ENCODE results near the gene CERS4.
"Not testable (repeated sequence)": the region's sequence is repeated elsewhere in the genome, so short reads cannot be mapped to it uniquely, and the experiment has no call there.

CERS4 gene

GRCh38 chr19:8218127-8218526, 9.0 kb downstream of the CERS4 start:
- Mint-ChIP-seq H3K4me1 (peaks cover 27 to 49% of the 10 kb centered on the region in 2 donors), H3K27ac (peak overlapping the region; percentile 71)
- DNase-seq = not testable (repeated sequence)

GRCh38 chr19:8220481-8220880, 11.3 kb downstream of the CERS4 start:
- H3K27me3 Mint-ChIP-seq = no peaks in the 10 kb centered on the region
- H3K4me3 Mint-ChIP-seq = peak overlapping the region in 1 of 2 donors; percentile 19
- peaks cover 22 to 37% of the 10 kb centered on the region in 2 donors for H3K4me1 Mint-ChIP-seq
- H3K9me3 Mint-ChIP-seq = no peaks in the 10 kb centered on the region
- H3K36me3 Mint-ChIP-seq = peaks cover 25 to 39% of the 10 kb centered on the region in 2 donors
- ATAC-seq (replicated peaks) (no peak), DNase-seq (no peak)
- H3K27ac Mint-ChIP-seq = peak overlapping the region; percentile 73

More at GRCh38 chr19:8218127-8218526, 9.0 kb downstream of the CERS4 start:
- not testable (repeated sequence) for ATAC-seq (replicated peaks); H3K27me3 Mint-ChIP-seq; H3K4me3 Mint-ChIP-seq; H3K9me3 Mint-ChIP-seq
- peaks cover 30 to 43% of the 10 kb centered on the region in 2 donors for H3K36me3 Mint-ChIP-seq

DNA sequence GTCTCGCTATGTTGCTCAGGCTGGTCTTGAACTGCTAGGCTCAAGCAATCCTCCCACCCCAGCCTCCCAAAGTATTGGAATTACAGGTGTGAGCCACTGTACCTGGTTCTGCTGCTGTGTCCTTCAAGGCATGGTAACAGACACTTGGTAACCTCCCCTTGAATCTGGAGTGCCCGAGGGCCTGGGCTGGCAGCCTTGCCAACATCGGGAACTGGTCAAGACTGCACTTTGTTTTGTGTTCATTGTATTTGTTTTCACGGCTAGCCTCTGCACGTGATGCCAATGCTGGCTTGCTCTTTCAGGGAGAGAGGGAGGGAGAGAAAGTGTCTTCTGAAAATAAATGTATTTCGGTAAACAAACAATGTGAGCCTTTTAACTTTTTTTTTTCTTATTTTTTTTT, 12.0 kb downstream of the CERS4 start:
- Mint-ChIP-seq H3K4me1 (peaks cover 23 to 37% of the 10 kb centered on the region in 2 donors), H3K9me3 (no peaks in the 10 kb centered on the region), H3K36me3 (peaks cover 25 to 45% of the 10 kb centered on the region in 2 donors)

DNA sequence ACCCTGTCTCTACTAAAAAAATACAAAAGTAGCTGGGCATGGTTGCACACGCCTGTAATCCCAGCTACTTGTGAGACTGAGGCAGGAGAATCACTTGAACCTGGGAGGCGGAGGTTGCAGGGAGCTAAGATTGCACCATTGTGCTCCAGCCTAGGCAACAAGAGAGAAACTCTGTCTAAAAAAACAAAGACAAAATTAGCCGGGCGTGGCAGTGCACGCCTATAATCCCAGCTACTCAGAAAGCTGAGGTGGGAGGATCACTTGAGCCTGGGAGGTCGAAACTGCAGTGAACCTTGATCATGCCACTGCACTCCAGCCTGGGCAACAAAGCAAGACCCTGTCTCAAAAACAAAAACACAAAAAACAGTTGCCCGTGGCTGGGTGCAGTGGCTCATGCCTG, 14.3 kb downstream of the CERS4 start:
- H3K27ac Mint-ChIP-seq; H3K27me3 Mint-ChIP-seq; ATAC-seq (replicated peaks); H3K9me3 Mint-ChIP-seq; DNase-seq; H3K4me3 Mint-ChIP-seq: not testable (repeated sequence)
- peaks cover 23 to 36% of the 10 kb centered on the region in 2 donors for H3K36me3 Mint-ChIP-seq
- H3K4me1 Mint-ChIP-seq = peaks cover 20 to 33% of the 10 kb centered on the region in 2 donors

More for the DNA sequence above, 12.0 kb downstream of the CERS4 start:
- no peak overlapping the region for H3K4me3 Mint-ChIP-seq
- DNase-seq = no peak
- no peak overlapping the region for H3K27ac Mint-ChIP-seq
- no peaks in the 10 kb centered on the region for H3K27me3 Mint-ChIP-seq
- no peak for ATAC-seq (replicated peaks)

DNA sequence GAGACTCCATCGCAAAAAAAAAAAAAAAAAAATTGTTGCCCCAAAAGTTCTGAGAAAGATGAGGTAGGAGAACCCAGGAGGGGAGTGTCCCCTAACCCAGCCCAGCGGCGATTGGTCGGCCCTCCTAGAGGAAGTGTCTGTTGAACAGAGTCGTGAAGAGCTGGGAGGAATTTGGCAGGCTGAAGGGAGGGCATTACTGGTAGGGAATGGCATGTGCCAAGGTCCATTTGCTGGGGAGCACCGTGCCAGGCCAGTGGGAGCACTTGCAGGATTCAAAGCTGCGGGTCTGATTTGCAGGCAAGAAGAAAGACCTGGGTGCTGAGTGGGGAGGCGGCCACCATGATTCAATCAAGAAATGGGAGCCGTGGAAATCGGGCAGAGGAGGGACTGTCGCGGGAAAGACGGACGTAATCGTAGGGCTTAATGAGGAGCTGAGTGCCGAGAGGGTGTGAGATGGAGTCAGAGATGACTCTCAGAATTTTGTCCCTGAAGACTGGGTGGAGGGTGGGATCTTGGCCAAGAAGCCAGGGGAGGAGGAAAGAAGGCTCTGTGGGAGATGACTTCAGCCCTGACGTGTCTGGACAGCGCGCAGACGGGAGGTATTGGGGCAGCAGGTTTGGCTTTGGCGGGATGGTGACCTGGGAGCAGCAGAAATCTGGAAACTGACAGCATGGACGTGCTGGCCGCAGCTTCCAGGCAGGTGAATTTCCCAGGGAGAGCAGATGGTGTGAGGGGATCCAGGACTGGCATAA, 15.4 kb downstream of the CERS4 start:
- Mint-ChIP-seq H3K36me3 (peaks cover 20 to 39% of the 10 kb centered on the region in 2 donors), H3K4me1 (peaks cover 20 to 33% of the 10 kb centered on the region in 2 donors), H3K9me3 (no peaks in the 10 kb centered on the region), H3K27ac (peak overlapping the region; percentile 27), H3K27me3 (no peaks in the 10 kb centered on the region), H3K4me3 (no peak overlapping the region)
- DNase-seq (no peak), ATAC-seq (replicated peaks) (no peak)

DNA sequence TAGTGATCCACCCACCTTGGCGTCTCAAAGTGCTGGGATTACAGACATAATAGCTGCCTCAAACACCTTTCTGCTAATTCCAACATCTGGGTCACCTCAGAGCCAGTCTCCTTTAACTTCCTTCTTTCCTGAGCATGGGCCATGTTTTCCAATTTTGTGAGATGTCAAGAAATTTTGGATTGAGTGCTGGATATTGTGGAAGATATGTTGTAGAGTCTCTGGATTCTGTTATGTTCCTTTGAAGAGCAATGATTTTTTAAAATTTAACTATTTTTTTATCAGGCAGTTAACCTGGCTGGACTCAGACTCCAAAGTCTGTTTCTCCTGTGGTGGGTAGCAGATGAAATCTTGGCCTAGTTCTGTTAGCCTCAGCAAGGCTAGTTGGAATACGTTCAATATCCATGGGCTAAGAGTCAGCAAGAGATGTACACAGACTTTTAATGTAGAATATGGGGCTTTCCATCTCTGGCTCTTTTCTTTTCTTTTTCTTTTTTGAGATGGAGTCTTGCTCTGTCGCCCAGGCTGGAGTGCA, 22.0 kb downstream of the CERS4 start:
- no peak overlapping the region for H3K4me3 Mint-ChIP-seq
- H3K9me3 Mint-ChIP-seq = peaks cover 0 to 2% of the 10 kb centered on the region in 2 donors
- H3K27ac Mint-ChIP-seq = peak overlapping the region; percentile 17
- DNase-seq = no peak
- peaks cover 29 to 34% of the 10 kb centered on the region in 2 donors for H3K36me3 Mint-ChIP-seq
- no peaks in the 10 kb centered on the region for H3K27me3 Mint-ChIP-seq
- H3K4me1 Mint-ChIP-seq = peaks cover 6 to 8% of the 10 kb centered on the region in 2 donors
- no peak for ATAC-seq (replicated peaks)

- H3K9me3 Mint-ChIP-seq = peaks cover 0 to 2% of the 10 kb centered on the region in 2 donors
- H3K4me1 Mint-ChIP-seq = peaks cover 6% of the 10 kb centered on the region in 2 donors
- H3K4me3 Mint-ChIP-seq = no peak overlapping the region
- peaks cover 23 to 32% of the 10 kb centered on the region in 2 donors for H3K36me3 Mint-ChIP-seq
- H3K27me3 Mint-ChIP-seq = no peaks in the 10 kb centered on the region
- DNase-seq (no peak), ATAC-seq (replicated peaks) (no peak)
- no peak overlapping the region for H3K27ac Mint-ChIP-seq
Measured at GRCh38 chr19:8233370-8233769, 24.2 kb downstream of the CERS4 start.

DNA sequence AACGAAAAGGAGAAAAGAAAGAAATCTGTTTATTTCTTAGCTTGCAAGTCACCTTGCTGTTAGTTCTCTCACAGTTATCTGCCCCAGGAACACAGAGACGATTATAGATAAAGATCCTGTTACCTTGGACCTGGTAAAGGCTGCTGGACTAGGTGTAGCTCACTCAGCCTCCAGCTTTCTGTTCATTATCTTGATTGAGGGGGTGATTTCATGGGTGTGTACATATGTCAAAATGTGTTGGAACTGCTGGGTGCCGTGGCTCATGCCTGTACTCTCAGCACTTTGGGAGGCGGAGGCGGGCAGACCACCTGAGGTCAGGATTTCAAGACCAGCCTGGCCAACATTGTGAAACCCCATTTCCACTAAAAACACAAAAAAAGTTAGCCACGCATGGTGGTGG, 27.9 kb downstream of the CERS4 start:
- no peaks in the 10 kb centered on the region for H3K27me3 Mint-ChIP-seq
- H3K27ac Mint-ChIP-seq = peak overlapping the region; percentile 37
- ATAC-seq (replicated peaks) (no peak), DNase-seq (no peak)
- peaks cover 23 to 34% of the 10 kb centered on the region in 2 donors for H3K4me1 Mint-ChIP-seq
- H3K9me3 Mint-ChIP-seq = peaks cover 0 to under 1% of the 10 kb centered on the region in 2 donors
- H3K36me3 Mint-ChIP-seq = peaks cover 16 to 31% of the 10 kb centered on the region in 2 donors
- H3K4me3 Mint-ChIP-seq = no peak overlapping the region

DNA sequence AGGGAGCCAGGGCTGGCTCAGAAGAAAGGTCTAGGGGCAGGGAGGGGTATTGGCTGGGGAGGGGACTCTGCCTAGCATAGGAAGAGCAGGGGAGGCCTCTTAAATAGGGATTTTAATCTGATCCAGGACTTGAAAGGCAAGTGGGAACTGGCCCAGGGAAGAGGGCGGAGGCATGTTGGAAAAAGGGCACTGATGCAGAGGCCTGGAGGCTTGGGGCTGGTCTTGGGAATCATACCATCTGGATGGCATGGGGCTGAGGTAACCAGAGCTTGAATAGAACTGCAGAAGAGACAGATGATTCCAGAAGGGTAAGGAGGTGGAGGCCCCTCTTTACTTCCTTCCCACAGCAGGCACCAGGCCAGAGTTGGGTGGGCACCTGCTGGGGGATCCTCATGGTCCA, 29.1 kb downstream of the CERS4 start:
- H3K27ac Mint-ChIP-seq = peak overlapping the region; percentile 73
- H3K4me1 Mint-ChIP-seq = peaks cover 28 to 40% of the 10 kb centered on the region in 2 donors
- no peak overlapping the region for H3K4me3 Mint-ChIP-seq
- H3K36me3 Mint-ChIP-seq = peaks cover 24 to 40% of the 10 kb centered on the region in 2 donors
- DNase-seq = no peak
- no peaks in the 10 kb centered on the region for H3K27me3 Mint-ChIP-seq
- no peak for ATAC-seq (replicated peaks)
- peaks cover 6% of the 10 kb centered on the region in 2 donors for H3K9me3 Mint-ChIP-seq

GRCh38 chr19:8239528-8240273, 30.5 kb downstream of the CERS4 start:
- DNase-seq (no peak), ATAC-seq (replicated peaks) (peak in 1 of 2 donors; percentile 4)
- peaks cover 35 to 52% of the 10 kb centered on the region in 2 donors for H3K36me3 Mint-ChIP-seq
- H3K9me3 Mint-ChIP-seq = peaks cover 6% of the 10 kb centered on the region in 2 donors
- H3K4me1 Mint-ChIP-seq = peaks cover 32 to 49% of the 10 kb centered on the region in 2 donors
- peak overlapping the region; percentile 55 to 66 for H3K4me3 Mint-ChIP-seq
- peak overlapping the region; percentile 67 for H3K27ac Mint-ChIP-seq
- H3K27me3 Mint-ChIP-seq = no peaks in the 10 kb centered on the region

DNA sequence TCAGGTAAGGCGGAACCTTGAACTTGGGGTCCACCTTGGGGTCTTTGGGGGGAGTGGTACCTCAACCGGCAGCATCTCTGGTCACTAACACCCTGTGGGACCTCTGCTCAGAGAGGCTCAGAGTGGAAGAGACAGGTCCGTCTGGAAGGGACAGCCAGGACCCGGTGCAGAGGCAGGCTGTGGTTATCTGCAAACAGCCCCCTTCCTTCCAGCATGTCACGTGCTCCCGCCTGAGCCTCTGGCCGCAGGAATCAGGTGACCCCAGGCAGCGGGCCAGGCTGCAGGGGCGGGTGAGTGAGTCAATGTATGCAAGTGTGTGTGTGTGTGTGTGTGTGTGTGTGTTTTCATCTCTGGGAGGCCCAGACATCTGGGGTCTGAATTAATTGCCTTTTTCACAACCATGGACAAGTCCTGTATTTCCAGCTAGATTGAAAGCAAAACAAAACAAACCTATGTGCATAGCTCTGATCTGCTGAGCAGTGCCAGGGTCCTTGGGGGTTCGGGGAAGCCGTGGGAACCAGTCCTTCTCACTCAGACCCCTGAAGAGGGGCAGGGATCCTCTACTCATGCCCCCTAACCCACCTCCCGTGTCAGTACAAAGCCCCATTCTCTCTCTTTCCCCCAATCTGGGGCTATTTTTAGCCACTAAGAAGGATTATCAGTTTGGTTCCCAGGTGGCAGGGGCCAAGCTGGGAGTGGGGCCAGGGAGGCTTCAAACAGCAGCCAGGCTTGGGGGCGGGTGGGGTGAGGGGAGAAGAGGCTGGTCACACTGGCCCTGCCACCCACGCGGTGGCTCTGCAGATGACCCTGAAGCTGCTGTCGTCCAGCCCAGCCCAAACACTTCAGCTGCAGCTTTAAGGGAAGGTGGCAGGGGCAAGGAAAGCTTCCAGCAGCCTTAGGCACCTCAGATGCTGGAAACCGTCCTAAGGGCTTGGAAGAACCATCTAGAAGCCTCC, 31.4 kb downstream of the CERS4 start:
- peaks cover 35 to 52% of the 10 kb centered on the region in 2 donors for H3K36me3 Mint-ChIP-seq
- peak overlapping the region; percentile 55 to 66 for H3K4me3 Mint-ChIP-seq
- DNase-seq = peak; percentile 68
- no peaks in the 10 kb centered on the region for H3K27me3 Mint-ChIP-seq
- H3K27ac Mint-ChIP-seq = peak overlapping the region; percentile 67
- H3K4me1 Mint-ChIP-seq = peaks cover 32 to 49% of the 10 kb centered on the region in 2 donors
- peak; percentile 97 for ATAC-seq (replicated peaks)
- H3K9me3 Mint-ChIP-seq = peaks cover 6% of the 10 kb centered on the region in 2 donors

- H3K27me3 Mint-ChIP-seq = no peaks in the 10 kb centered on the region
- ATAC-seq (replicated peaks) = no peak
- H3K9me3 Mint-ChIP-seq = peaks cover 6% of the 10 kb centered on the region in 2 donors
- peaks cover 37 to 55% of the 10 kb centered on the region in 2 donors for H3K36me3 Mint-ChIP-seq
- peaks cover 34 to 49% of the 10 kb centered on the region in 2 donors for H3K4me1 Mint-ChIP-seq
- H3K27ac Mint-ChIP-seq = peak overlapping the region; percentile 51
- DNase-seq = no peak
- no peak overlapping the region for H3K4me3 Mint-ChIP-seq
Measured at GRCh38 chr19:8241646-8242045, 32.5 kb downstream of the CERS4 start.

GRCh38 chr19:8242211-8242821, 33.1 kb downstream of the CERS4 start:
- H3K27ac Mint-ChIP-seq = peak overlapping the region; percentile 51
- DNase-seq (no peak), ATAC-seq (replicated peaks) (no peak)
- peaks cover 40 to 58% of the 10 kb centered on the region in 2 donors for H3K36me3 Mint-ChIP-seq
- no peaks in the 10 kb centered on the region for H3K27me3 Mint-ChIP-seq
- H3K9me3 Mint-ChIP-seq = peaks cover 6% of the 10 kb centered on the region in 2 donors
- peaks cover 34 to 49% of the 10 kb centered on the region in 2 donors for H3K4me1 Mint-ChIP-seq
- no peak overlapping the region for H3K4me3 Mint-ChIP-seq

Data from stimulated activated naive B cell treated with anti-CD40 and anti-IgM and Interleukin-4, amounts not matched to agents 10 μg/mL and 1 μg/mL and 100 μg/mL, for 72 hours (primary cell).